DMS153 (cell line): ENCODE measurements around the gene C14orf119.

Experiments
- DNase-seq: peaks from one replicate; lab custom pipeline; 2025; lab: John Stamatoyannopoulos, UW

Gene C14orf119

DNA sequence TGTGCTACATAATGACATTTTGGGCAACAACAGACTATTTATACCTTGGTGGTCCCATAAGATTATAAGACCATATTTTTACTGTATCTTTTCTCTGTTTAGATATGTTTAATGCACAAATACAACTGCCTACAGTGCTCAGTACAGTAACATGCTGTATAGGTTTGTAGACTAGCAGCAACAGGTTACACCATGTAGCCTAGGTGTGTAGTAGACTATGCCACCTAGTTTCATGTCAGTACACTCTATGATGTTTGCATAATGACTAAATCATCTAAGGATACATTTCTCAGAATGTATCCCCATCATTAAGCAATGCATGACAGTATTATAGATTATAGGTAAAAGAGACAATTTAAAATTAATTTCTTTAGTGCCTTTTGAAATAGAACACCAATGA lies 54.4 kb downstream of the C14orf119 start:
- DNase-seq = no peak
